ENCODE data around the gene KMT5B.

- no peak for TF ChIP-seq CTCF (IDR thresholded peaks at IDR 0.05)
- no peak for TF ChIP-seq POLR2A (IDR thresholded peaks at IDR 0.05)
- TF ChIP-seq EP300 (IDR thresholded peaks at IDR 0.05), result no peak
Observed at GRCh38 chr11:68158580-68158979, 54.5 kb downstream of the KMT5B start.

Data from sigmoid colon (tissue), 4 donors.